Small intestine (tissue), 7 donors: Measurements from ENCODE around the gene SLC22A5. TPM values are rescaled to one million over a fixed set of nuclear protein-coding genes. Genes with fewer than 3 reads are reported as not detected.

Experiments used
- DNase-seq, 2 donors: peaks; one replicate each; pipeline versions ENCODE4 v3.0.0 to v3.0.0-alpha.2; 2013
- FAIRE-seq: peaks from 2 replicates; lab custom pipeline; 2012; peaks lifted over from hg19 to GRCh38; lab: Jason Lieb, UNC
- H3K27ac ChIP-seq, 3 donors: one replicate each; pipeline ENCODE4 v1.5.1; 2013; ENCODE audit warnings: low read length in 2 of 3, mild to moderate bottlenecking in 2 of 3, control low read depth in 1 of 3, inconsistent platforms in 1 of 3, low read depth in 1 of 3, moderate library complexity in 1 of 3
- H3K27me3 ChIP-seq, 3 donors: one replicate each; pipeline ENCODE4 v1.6.1; 2013; ENCODE audit warnings: low read length in 3 of 3, inconsistent platforms in 1 of 3; ENCODE audit not compliant: control insufficient read depth in 3 of 3, insufficient read depth in 3 of 3
- H3K36me3 ChIP-seq, 3 donors: one replicate each; pipeline ENCODE4 v1.6.1; 2013; ENCODE audit warnings: low read length in 3 of 3, inconsistent platforms in 1 of 3, low read depth in 1 of 3, mild to moderate bottlenecking in 1 of 3, moderate library complexity in 1 of 3; ENCODE audit not compliant: control insufficient read depth in 3 of 3, insufficient read depth in 2 of 3
- H3K4me1 ChIP-seq, 3 donors: one replicate each; pipeline ENCODE4 v1.6.1; 2013; ENCODE audit warnings: low read length in 2 of 3, inconsistent platforms in 1 of 3, low read depth in 1 of 3, mild to moderate bottlenecking in 1 of 3, moderate library complexity in 1 of 3; ENCODE audit not compliant: control insufficient read depth in 3 of 3, insufficient read depth in 2 of 3
- H3K4me3 ChIP-seq, 3 donors: one replicate each; pipeline ENCODE4 v1.5.1; 2013; ENCODE audit warnings: low read length in 3 of 3, control low read depth in 1 of 3, inconsistent platforms in 1 of 3, low read depth in 1 of 3, mild to moderate bottlenecking in 1 of 3, moderate library complexity in 1 of 3
- H3K9me3 ChIP-seq, 2 donors: one replicate each; pipeline ENCODE4 v1.6.1; 2013; ENCODE audit warnings: low read depth in 1 of 2, low read length in 1 of 2; ENCODE audit not compliant: control insufficient read depth in 2 of 2, insufficient read depth in 1 of 2
- WGBS, 3 donors: extraction: QIAGEN DNeasy Blood & Tissue Kit; methylation state at CpG; one replicate each; pipeline ENCODE4 v1.1.7; 2013; 5-methylcytosine and 5-hydroxymethylcytosine counted together
- polyA plus RNA-seq, 4 donors: library from polyadenylated mRNA; stranded (reverse) in 3 of 4; unstranded in 1 of 4; fragments of 200-250 nt in 3 of 4; fragments of 120-200 nt in 1 of 4; gene quantifications; one replicate each; pipeline versions ENCODE4 v1.2.1 to v1.2.3, GENCODE V29; 2013
- donor health status: healthy with polysubstance abuse.
- donor health status: control.
- donor health status: control.
- donor health status: Bipolar disorder and iron deficiency.
- donor health status: healthy.

SLC22A5 gene
- polyA plus RNA-seq, 4 donors = 9.4 to 37.8 (median 21.9) TPM

DNA sequence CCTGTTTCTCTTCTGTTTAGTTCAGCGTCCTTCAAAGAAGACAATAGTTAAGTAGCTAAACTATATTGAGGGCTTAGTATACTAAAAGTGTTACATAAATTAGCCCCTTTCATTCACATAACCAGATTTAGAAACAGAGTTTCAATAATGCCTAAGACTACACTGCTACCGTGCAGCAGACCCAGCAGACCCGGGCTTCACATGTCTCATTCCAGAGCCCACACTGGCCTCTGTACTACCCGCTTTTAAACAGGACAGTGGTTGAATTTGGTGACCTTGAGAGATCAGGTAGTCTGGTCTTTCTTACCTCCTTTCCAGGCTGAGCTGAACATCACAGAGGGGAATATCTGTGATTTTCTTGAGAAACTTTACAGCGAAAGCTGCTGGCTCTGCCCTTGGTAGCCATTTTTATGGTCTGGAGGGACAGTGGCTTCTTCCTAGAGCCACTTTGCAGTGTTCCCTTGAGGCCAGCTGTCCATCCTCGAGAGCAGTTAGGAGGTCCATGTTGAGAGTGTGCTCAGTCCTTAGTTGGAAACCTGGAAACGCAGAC, 56.5 kb downstream of the SLC22A5 start:
- Histone ChIP-seq H3K9me3 (no peaks in the 10 kb centered on the region), H3K36me3 (peaks cover 0 to 31% (median 0%) of the 10 kb centered on the region in 3 donors), H3K4me3 (no peak overlapping the region), H3K27me3 (no peaks in the 10 kb centered on the region), H3K4me1 (peaks cover 44 to 92% (median 56%) of the 10 kb centered on the region in 3 donors), H3K27ac (peak overlapping the region; percentile 82 to 95 (median 94))
- 57 to 64% (median 57%) methylated on average over 7 of the region's 7 CpGs for WGBS, 3 donors
- DNase-seq (no peak), FAIRE-seq (no peak)

DNA sequence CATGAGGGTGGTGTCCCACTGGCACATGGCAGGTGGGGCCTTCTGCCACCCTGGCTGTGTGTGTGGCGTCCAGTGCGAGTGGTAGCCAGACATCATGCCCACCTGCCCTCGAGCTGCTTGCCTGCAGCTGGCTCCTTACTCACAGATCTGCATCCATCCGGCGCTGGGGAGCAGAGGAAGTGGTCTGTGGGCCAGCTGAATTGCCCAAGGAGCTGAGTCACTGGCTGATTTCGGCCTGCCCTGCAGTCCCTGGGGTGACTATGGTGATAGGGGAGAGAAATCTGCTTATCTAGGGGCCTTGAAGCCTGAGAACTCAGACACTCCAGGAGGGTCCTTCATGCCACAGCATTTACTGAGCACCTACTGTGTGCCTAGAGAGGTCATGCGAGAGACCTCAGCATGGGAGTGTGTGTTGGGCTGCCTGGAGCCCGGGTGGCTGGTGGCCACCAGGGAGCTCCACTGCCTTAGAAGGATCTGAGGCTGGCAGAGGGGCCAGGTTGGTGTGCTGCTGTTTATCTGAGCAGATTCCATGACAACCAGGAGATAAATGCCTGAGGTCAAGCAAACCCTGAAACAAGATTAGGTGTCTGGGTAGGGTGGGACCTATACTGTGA, 57.1 kb downstream of the SLC22A5 start:
- FAIRE-seq (no peak), DNase-seq (peak; percentile 76 to 81)
- Histone ChIP-seq H3K4me3 (no peak overlapping the region), H3K9me3 (no peaks in the 10 kb centered on the region), H3K27ac (peak overlapping the region; percentile 82 to 95 (median 94)), H3K27me3 (no peaks in the 10 kb centered on the region), H3K4me1 (peaks cover 42 to 90% (median 61%) of the 10 kb centered on the region in 3 donors), H3K36me3 (peaks cover 0 to 33% (median 0%) of the 10 kb centered on the region in 3 donors)
- 26 to 33% (median 29%) methylated on average over 8 of the region's 8 CpGs for WGBS, 3 donors

DNA sequence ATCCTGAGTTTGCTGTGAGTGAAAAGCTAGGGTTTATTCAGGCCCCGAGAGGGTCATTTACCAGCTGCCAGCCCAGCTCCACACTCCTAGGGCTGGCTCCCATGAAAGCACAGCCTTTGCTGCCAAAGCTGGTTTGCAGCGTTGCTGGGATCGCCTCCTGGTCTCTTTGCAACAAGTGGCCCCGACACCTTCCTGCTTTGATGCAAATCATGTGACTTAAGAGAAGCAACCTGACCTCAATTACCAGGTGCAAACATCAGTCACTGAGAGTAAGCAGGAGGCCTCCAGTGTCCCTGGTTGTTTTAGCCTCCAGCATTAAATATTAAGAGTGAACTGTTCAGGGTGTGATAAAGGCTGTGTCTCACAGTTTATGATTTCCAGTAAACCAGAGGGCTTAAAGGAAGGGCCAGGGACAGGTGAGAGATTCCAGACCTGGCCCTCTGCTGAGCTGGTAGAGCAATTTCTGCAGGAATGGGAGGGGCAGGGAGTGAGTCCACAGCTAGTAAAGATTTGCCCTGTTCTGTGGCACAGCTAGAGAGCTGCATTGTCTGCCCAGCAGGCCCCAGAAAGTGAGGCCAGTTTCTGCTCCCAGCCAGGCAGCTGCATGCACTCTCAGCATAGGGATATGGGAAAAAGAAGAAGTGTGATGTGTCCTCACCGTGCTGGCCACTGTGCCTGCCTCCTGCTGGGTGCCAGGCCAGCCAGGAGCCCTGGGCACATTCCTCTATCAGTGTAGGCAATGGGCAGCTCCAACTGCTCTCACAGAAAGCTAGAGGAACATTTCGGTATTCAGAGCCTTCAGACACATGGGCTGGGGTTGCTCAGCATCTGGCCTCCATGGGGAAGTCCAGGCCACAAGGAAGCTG, 58.0 kb downstream of the SLC22A5 start:
- peaks cover 39 to 90% (median 65%) of the 10 kb centered on the region in 3 donors for H3K4me1 ChIP-seq
- WGBS, 3 donors = 6 to 27% (median 12%) methylated on average over 6 of the region's 6 CpGs

DNA sequence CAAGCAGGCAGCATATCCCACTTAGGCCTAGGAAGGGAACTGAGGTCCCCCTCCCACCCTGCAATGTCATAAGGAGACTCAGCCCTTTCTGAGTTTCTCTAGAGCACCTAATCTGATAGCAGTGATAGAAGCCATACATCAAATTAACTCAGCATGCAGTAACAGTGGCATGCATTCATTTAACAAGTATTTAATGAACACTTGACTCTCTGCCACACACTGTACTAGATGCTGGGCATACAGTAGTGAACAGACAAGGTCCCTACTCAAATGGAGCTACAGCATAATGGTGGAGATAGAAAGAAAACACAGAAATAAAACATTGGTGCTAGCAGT, 58.6 kb downstream of the SLC22A5 start:
- FAIRE-seq (no peak), DNase-seq (no peak)
- H3K27ac ChIP-seq = peak overlapping the region; percentile 82 to 95 (median 94)
- no peaks in the 10 kb centered on the region for H3K9me3 ChIP-seq
- H3K27me3 ChIP-seq = no peaks in the 10 kb centered on the region
- no peak overlapping the region for H3K4me3 ChIP-seq
- H3K4me1 ChIP-seq = peaks cover 41 to 88% (median 62%) of the 10 kb centered on the region in 3 donors
- H3K36me3 ChIP-seq = peaks cover 0 to 39% (median 2%) of the 10 kb centered on the region in 3 donors

More for the DNA sequence above, 58.0 kb downstream of the SLC22A5 start:
- peaks cover 0 to 40% (median 2%) of the 10 kb centered on the region in 3 donors for H3K36me3 ChIP-seq
- peak; percentile 90 to 93 for DNase-seq
- FAIRE-seq = no peak
- H3K27ac ChIP-seq = peak overlapping the region; percentile 82 to 95 (median 94)
- H3K4me3 ChIP-seq = no peak overlapping the region
- no peaks in the 10 kb centered on the region for H3K27me3 ChIP-seq
- no peaks in the 10 kb centered on the region for H3K9me3 ChIP-seq

DNA sequence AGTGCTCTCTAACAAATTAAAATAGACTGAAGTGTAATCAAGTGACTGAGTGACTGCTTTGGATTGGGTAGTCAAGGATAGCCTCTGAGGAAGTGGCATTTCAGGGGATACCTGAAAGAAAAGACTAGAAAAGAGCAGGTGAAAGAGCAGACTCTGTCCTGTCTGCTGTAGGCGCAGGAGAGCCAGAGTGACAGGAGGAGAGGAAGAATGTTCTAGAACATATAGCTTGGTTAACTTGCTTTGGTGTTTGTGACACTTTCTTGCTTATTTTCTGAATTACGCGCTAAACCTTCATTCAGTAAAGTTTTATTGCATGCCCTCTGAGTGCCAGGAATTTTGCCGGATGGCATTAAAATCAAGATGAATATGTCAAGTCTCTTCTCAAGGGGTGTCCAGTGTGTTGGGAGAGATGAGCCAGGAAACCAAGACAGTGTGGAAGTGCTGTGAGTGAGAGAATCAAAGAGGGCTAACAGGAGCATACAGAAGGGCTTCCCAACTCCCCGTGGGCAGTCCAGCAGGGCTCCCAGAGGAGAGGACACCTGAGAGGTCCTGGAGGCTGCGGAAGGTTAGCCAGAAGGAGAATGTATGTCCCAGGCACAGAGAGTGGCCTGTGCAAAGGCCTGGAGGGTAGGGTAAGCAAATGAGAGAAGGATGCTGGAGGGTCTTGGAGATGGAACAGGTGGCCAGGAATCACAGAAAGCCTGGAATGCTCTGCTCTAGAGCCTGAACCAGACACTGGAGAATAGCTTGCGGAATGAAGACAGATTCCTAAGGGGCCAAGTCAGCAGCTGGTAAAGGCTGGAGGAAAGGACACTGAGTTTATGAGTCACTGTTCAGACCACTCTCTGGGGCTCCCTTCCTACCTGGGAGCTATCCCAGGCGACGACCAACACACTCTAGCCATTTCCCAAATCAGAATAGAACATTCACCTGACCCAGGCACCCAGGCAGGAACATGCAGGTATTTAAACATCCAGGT, 59.3 kb downstream of the SLC22A5 start:
- Histone ChIP-seq H3K27me3 (no peaks in the 10 kb centered on the region), H3K4me1 (peaks cover 39 to 83% (median 56%) of the 10 kb centered on the region in 3 donors), H3K36me3 (peaks cover 0 to 34% (median 2%) of the 10 kb centered on the region in 3 donors), H3K4me3 (no peak overlapping the region), H3K27ac (peak overlapping the region; percentile 82 to 95 (median 94)), H3K9me3 (no peaks in the 10 kb centered on the region)
- DNase-seq (peak in 1 of 2 donors; percentile 66), FAIRE-seq (no peak)
- 59 to 73% (median 66%) methylated on average over 9 of the region's 9 CpGs for WGBS, 3 donors

DNA sequence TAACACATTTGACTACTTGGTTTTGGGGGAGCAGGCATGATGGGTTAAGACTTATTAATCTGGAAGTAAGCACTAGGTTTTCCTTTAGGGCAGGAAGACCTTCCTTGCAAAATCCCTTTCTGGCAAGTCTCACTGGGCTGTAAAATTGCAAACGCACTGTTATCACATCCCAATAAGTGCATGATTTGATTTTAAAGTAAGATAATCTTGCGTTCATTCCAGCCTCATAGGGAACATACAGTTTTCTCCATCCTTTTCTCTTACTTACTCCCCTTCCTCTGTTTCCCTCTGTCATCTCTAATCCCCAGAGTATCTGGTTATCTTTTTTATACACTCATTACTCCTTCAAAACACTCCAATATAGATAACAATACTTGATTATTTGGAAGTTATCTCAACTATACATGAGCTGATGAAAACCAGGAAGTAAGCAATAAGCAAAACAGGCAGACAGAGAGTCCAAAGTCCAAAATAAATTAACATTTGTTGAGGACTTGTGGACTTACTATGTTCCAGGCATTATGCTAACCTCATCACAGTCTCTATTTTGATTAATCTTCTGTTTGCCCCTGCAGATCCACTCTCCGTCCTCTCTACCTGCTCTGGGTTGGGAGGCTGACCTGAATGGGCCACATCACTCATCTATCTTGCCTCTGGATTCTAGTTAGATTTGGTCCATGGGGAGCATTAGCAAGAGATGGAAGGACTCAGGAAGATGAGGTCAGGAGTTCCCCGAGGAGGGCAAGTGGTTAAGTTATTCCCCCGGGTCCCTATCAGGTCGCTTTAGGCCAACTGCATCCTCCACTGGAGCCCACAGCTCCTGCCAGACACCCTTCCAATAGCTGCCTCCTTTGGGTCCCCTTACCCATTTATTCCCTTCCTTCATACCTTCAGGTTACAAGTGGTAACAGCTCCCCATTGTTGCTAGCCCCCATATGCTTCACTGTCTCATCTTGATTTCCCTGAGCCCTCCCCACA, 60.2 kb downstream of the SLC22A5 start:
- peak; percentile 84 to 95 for DNase-seq
- peak; percentile 75 for FAIRE-seq

DNA sequence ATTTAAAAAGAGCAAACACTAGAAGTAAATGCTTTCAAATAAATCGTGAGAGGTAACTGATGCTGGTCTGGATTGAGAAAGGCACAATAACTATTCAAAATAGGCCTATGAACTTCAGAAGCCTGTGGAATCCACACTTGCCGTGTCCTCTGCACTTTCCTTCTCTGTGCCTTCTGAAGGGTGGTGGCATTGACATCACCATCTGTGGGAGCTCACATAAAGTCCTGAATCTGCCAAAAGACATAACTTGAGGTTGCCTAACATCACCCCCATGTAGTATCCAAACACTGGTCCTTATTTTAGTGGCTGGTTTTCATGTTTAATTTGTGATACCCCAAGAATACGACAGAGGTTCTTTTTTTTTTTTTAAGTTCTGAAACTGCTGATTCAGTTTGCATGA, 61.2 kb downstream of the SLC22A5 start:
- Histone ChIP-seq H3K27ac (peak overlapping the region in 2 of 3 donors; percentile 81 to 85), H3K4me3 (no peak overlapping the region), H3K27me3 (no peaks in the 10 kb centered on the region), H3K36me3 (peaks cover 0 to 23% (median 2%) of the 10 kb centered on the region in 3 donors), H3K4me1 (peaks cover 39 to 83% (median 57%) of the 10 kb centered on the region in 3 donors), H3K9me3 (no peaks in the 10 kb centered on the region)
- DNase-seq (no peak), FAIRE-seq (no peak)
- 78 to 87% (median 82%) methylated on average over 3 of the region's 3 CpGs for WGBS, 3 donors

More for the DNA sequence above, 60.2 kb downstream of the SLC22A5 start:
- H3K27me3 ChIP-seq = no peaks in the 10 kb centered on the region
- H3K27ac ChIP-seq = peak overlapping the region; percentile 81 to 95 (median 94)
- H3K9me3 ChIP-seq = no peaks in the 10 kb centered on the region
- peaks cover 0 to 28% (median 2%) of the 10 kb centered on the region in 3 donors for H3K36me3 ChIP-seq
- no peak overlapping the region for H3K4me3 ChIP-seq
- 25 to 57% (median 37%) methylated on average over 6 of the region's 6 CpGs for WGBS, 3 donors
- peaks cover 39 to 83% (median 56%) of the 10 kb centered on the region in 3 donors for H3K4me1 ChIP-seq
